K562 (cell line): ENCODE measurements around the gene CA6. TPM values are rescaled to one million over a fixed set of nuclear protein-coding genes. Genes with fewer than 3 reads are reported as not detected.
A peak's percentile ranks its signal among the peaks of the same experiment; 100 is the strongest.

Source experiments
- ATAC-seq: fragments of 200-7000 bp; cut with Tn5 transposase; 3 replicates; pipeline ENCODE4 v1.9.1; 2020; ENCODE audit warnings: moderate library complexity
- BruUV-seq: library from RNA; stranded (reverse); fragments of 400-500 nt; replicated peaks from 2 replicates; lab custom pipeline; 2021; lab: Mats Ljungman, UMichigan
- CTCF ChIA-PET: fragments of 300-600 bp; formaldehyde crosslinking; extraction: SDS; loops from one replicate; lab custom pipeline; 2021; ENCODE audit warnings: low intra/inter-chr PET ratio; lab: Yijun Ruan, JAX
- POLR2A ChIA-PET: fragments of 300-600, 350-650 bp; sonication (Branson Sonifier 250); formaldehyde crosslinking; extraction: SDS; loops from one replicate; lab custom pipeline; 2021; ENCODE audit warnings: antibody characterized with exemption, inconsistent platforms; lab: Yijun Ruan, JAX
- DNase-seq, 4 experiments: peaks; one replicate each; pipeline versions ENCODE4 v3.0.0 to v3.0.0-alpha.2; 2011 to 2018; ENCODE audit warnings: low spot score in 3 of 4, mixed read lengths in 3 of 4; ENCODE audit errors: extremely low read depth in 1 of 4
- FAIRE-seq: peaks from 2 replicates; lab custom pipeline; 2011; peaks lifted over from hg19 to GRCh38; lab: Jason Lieb, UNC
- H2AFZ ChIP-seq: 2 replicates; pipeline ENCODE4 v1.6.0; 2011; ENCODE audit warnings: low read depth, low read length, control low read depth, inconsistent platforms
- H3K27ac ChIP-seq: fragments of 200-600 bp; 3 replicates; pipeline ENCODE4 v1.8.0; 2011; ENCODE audit warnings: low read depth, mild to moderate bottlenecking, control low read depth, inconsistent platforms, low read length, moderate library complexity, mixed read lengths; ENCODE audit errors: extremely low read depth
- H3K27me3 ChIP-seq, 2 experiments: fragments of 300-600 bp in 1 of 2; 2 replicates in 1 of 2; 3 replicates in 1 of 2; pipeline versions ENCODE4 v1.6.0 to v1.8.0; 2011; ENCODE audit warnings: inconsistent platforms in 2 of 2, low read length in 2 of 2, mild to moderate bottlenecking in 1 of 2, mixed read lengths in 1 of 2, moderate library complexity in 1 of 2; ENCODE audit not compliant: control insufficient read depth in 2 of 2, insufficient read depth in 2 of 2
- H3K36me3 ChIP-seq: fragments of 300-600 bp; 3 replicates; pipeline ENCODE4 v1.8.0; 2011; ENCODE audit warnings: mild to moderate bottlenecking, low read length, inconsistent platforms; ENCODE audit not compliant: control insufficient read depth, insufficient read depth
- H3K4me1 ChIP-seq, 2 experiments: fragments of 200-600 bp in 1 of 2; replicated peaks in 1 of 2; 2 replicates in 1 of 2; 3 replicates in 1 of 2; pipeline versions ENCODE4 v1.5.1 to v1.8.0; 2011; ENCODE audit warnings: inconsistent platforms in 2 of 2, low read length in 2 of 2, mild to moderate bottlenecking in 1 of 2, mixed read lengths in 1 of 2, moderate library complexity in 1 of 2; ENCODE audit not compliant: control insufficient read depth in 2 of 2, insufficient read depth in 2 of 2
- H3K4me2 ChIP-seq: 2 replicates; pipeline ENCODE4 v1.6.1; 2011; ENCODE audit warnings: low read length, control low read depth, inconsistent platforms, mixed read lengths; ENCODE audit not compliant: insufficient read depth
- H3K4me3 ChIP-seq: fragments of 200-600 bp; sonication (generic), shearing (Covaris generic); 2 replicates; pipeline ENCODE4 v1.5.1; 2016; ENCODE audit warnings: control low read depth, inconsistent platforms
- H3K79me2 ChIP-seq: fragments of 200-600 bp; 3 replicates; pipeline ENCODE4 v1.8.0; 2011; ENCODE audit warnings: low read length, inconsistent platforms; ENCODE audit not compliant: control insufficient read depth, insufficient read depth
- H3K9ac ChIP-seq, 2 experiments: 2 replicates each; pipeline versions ENCODE4 v1.6.0 to v1.6.1; 2011; ENCODE audit warnings: low read depth in 2 of 2, low read length in 2 of 2, control low read depth in 1 of 2, inconsistent platforms in 1 of 2, mild to moderate bottlenecking in 1 of 2, mixed read lengths in 1 of 2; ENCODE audit not compliant: insufficient read depth in 1 of 2
- H3K9me1 ChIP-seq: one replicate; pipeline ENCODE4 v1.6.0; 2011; ENCODE audit warnings: inconsistent platforms, mild to moderate bottlenecking, low read length, moderate library complexity; ENCODE audit not compliant: control insufficient read depth, insufficient read depth
- H3K9me3 ChIP-seq: replicated peaks from 2 replicates; pipeline ENCODE4 v1.5.1; 2011; ENCODE audit warnings: low read depth, low read length, inconsistent platforms; ENCODE audit not compliant: control insufficient read depth, insufficient read depth
- H4K20me1 ChIP-seq: replicated peaks from 2 replicates; pipeline ENCODE4 v1.6.1; 2011; ENCODE audit warnings: low read length, inconsistent platforms, mixed read lengths; ENCODE audit not compliant: control insufficient read depth, insufficient read depth
- BCOR ChIP-seq: fragments of 450-650 bp; IDR thresholded peaks from 2 replicates; pipeline ENCODE4 v1.6.1; 2016
- IRF2 ChIP-seq: sonication (generic); formaldehyde crosslinking; IDR thresholded peaks from 2 replicates; pipeline ENCODE4 v1.8.1; 2022; ENCODE audit warnings: mild to moderate bottlenecking, missing genetic modification reagents
- KDM1A ChIP-seq, 2 experiments: fragments of 450-650 bp; IDR thresholded peaks; 2 replicates each; pipeline ENCODE4 v1.6.1; 2016; ENCODE audit warnings: mild to moderate bottlenecking in 2 of 2
- PCBP2 ChIP-seq: fragments of 200-400 bp; formaldehyde crosslinking; IDR thresholded peaks from 2 replicates; pipeline ENCODE4 v1.6.1; 2018; ENCODE audit warnings: low read length, low read depth, mild to moderate bottlenecking, moderate library complexity; ENCODE audit not compliant: poor library complexity, severe bottlenecking
- RBM25 ChIP-seq: fragments of 200-400 bp; formaldehyde crosslinking; IDR thresholded peaks from 2 replicates; pipeline ENCODE4 v1.6.1; 2018; ENCODE audit warnings: low read length, low read depth, moderate library complexity; ENCODE audit not compliant: severe bottlenecking
- SMARCA5 ChIP-seq: fragments of 450-650 bp; IDR thresholded peaks from 2 replicates; pipeline ENCODE4 v1.6.1; 2016
- ZNF644 ChIP-seq: fragments of 200-800 bp; sonication (Bioruptor generic); IDR thresholded peaks from 2 replicates; pipeline ENCODE4 v1.6.1; 2016; ENCODE audit warnings: low read depth, missing genetic modification characterization, missing compliant biosample characterization
- WGBS: fragments of 100-300 bp; shearing (Covaris generic); methylation state at CpG from one replicate; pipeline ENCODE4 v1.1.6; 2016; ENCODE audit warnings: low coverage, mixed read lengths; ENCODE audit not compliant: insufficient coverage; ENCODE audit errors: missing lambda C conversion rate; 5-methylcytosine and 5-hydroxymethylcytosine counted together
- in situ Hi-C: fragments of 300-500 bp; cut with MboI; formaldehyde crosslinking; loops from 4 replicates; pipeline ENCODE4 v1.15.0; 2018; ENCODE audit warnings: inconsistent platforms, mixed read lengths
- intact Hi-C: fragments of 100-400 bp; cut with micrococcal nuclease; formaldehyde crosslinking; loops from 2 replicates; pipeline ENCODE4 v1.14.2; 2022
- polyA plus RNA-seq, 8 experiments: library from polyadenylated mRNA; depleted of rRNA in 4 of 8; stranded (reverse) in 5 of 8; unstranded in 3 of 8; fragments of >200 nt; fragmentation: Nextera tagmentation in 2 of 8; fragmentation: Illumina TruSeq in 1 of 8; extraction: Ambion mirVana in 2 of 8; extraction: Trizol in 1 of 8; gene quantifications; 2 replicates each; pipeline versions ENCODE4 v1.2.1 to v1.2.3, GENCODE V29; 2011 to 2014; ENCODE audit warnings: inconsistent platforms in 1 of 8, missing spikeins in 1 of 8
- total RNA-seq, 7 experiments: library from RNA; depleted of rRNA in 6 of 7; stranded (reverse); fragments of >200 nt in 6 of 7; fragmentation: Illumina TruSeq in 2 of 7; extraction: Trizol in 2 of 7; gene quantifications; 2 replicates each; pipeline versions ENCODE4 v1.2.1 to v1.2.3, GENCODE V29; 2011 to 2021; ENCODE audit warnings: low replicate concordance in 1 of 7

The CA6 gene
- total and polyA plus RNA-seq, 9 of the 15 experiments (the other 6 are each of a cell fraction or from before 2014, with no cell fraction given) = not detected

GRCh38 chr1:8984990-8985389 is 39.3 kb downstream of the CA6 start:
- no peak overlapping the region for H3K4me2 ChIP-seq
- intact Hi-C loops = no loop called here
- no peak for DNase-seq
- POLR2A ChIA-PET = interaction anchor here (0.6 to 0.8 kb wide), 3 partner anchors 91 to 108 kb away, joined by 3 read pairs; partner anchors contain the start of gene ENO1
- no peak overlapping the region for H2AFZ ChIP-seq
- H3K9ac ChIP-seq = no peak overlapping the region
- BruUV-seq = no TSS peak
- H3K36me3 ChIP-seq = no peaks in the 10 kb centered on the region
- TF ChIP-seq ZNF644 (tag) = no peak
- TF ChIP-seq BCOR = peak; percentile 80
- TF ChIP-seq PCBP2 = no peak
- TF ChIP-seq KDM1A (IDR thresholded peaks at IDR 0.05) = peak in 1 of 2 experiments; percentile 45; a peak in 1 of 4 replicates
- peak; percentile 68 for TF ChIP-seq RBM25
- TF ChIP-seq IRF2 (CRISPR knock-in tag) = 0 out of 2 replicates have a peak, but pooled peaks have one; percentile 22
- peak; percentile 42; the same call in 1 of the 2 replicates for TF ChIP-seq SMARCA5
- TF ChIP-seq, all 486 proteins: peak for 5
- 1% methylated on average over 8 of the region's 8 CpGs for WGBS
- no peaks in the 10 kb centered on the region for H3K4me1 ChIP-seq
- no peak overlapping the region for H3K4me3 ChIP-seq
- FAIRE-seq (no peak), ATAC-seq (no peak)
- H3K27me3 ChIP-seq = peaks cover 19 to 40% of the 10 kb centered on the region in 2 experiments
- H3K9me3 ChIP-seq = no peaks in the 10 kb centered on the region; the same call in 1 of the 2 replicates
- in situ Hi-C loops = loop anchor here (5.0 kb wide), 1 partner anchor 68 kb away; no protein-coding TSS in a partner anchor
- H3K79me2 ChIP-seq = no peaks in the 10 kb centered on the region
- H4K20me1 ChIP-seq = no peaks in the 10 kb centered on the region
- CTCF ChIA-PET = interaction anchor here (0.6 kb wide), 2 partner anchors 20 kb away, joined by 3 to 5 read pairs; no protein-coding TSS in a partner anchor
- no peak overlapping the region for H3K27ac ChIP-seq
- no peaks in the 10 kb centered on the region for H3K9me1 ChIP-seq
